Central memory CD4-positive, alpha-beta T cell (primary cell): ENCODE results near the gene RPS5.
"Not testable (repeated sequence)": the region's sequence is repeated elsewhere in the genome, so short reads cannot be mapped to it uniquely, and the experiment has no call there.

Source experiments
- DNase-seq: peaks from one replicate; pipeline ENCODE4 v3.0.0; 2022

Gene RPS5

GRCh38 chr19:58385891-58386575 is 1.0 kb upstream of the RPS5 start:
- DNase-seq, result no peak

- no peak for DNase-seq
Observed at GRCh38 chr19:58387338-58388174, 487 bp downstream of the RPS5 start.

GRCh38 chr19:58388175-58388526 is 1.1 kb downstream of the RPS5 start:
- no peak for DNase-seq

- no peak for DNase-seq
Observed at GRCh38 chr19:58392945-58393724, 6.1 kb downstream of the RPS5 start.

GRCh38 chr19:58393725-58394033 is 6.6 kb downstream of the RPS5 start:
- no peak for DNase-seq

GRCh38 chr19:58394821-58395219 is 7.8 kb downstream of the RPS5 start:
- no peak for DNase-seq

- no peak for DNase-seq
Observed at GRCh38 chr19:58395220-58395978, 8.3 kb downstream of the RPS5 start, which contains the start of gene RNF225. Gene RNF225 (plus strand): TSS chr19:58395656. CDS start chr19:58396090, 434 bp downstream.

GRCh38 chr19:58395979-58396627 is 9.0 kb downstream of the RPS5 start:
- DNase-seq, result no peak

- no peak for DNase-seq
Observed at GRCh38 chr19:58396691-58397532, 9.8 kb downstream of the RPS5 start.

GRCh38 chr19:58397533-58398037 is 10.5 kb downstream of the RPS5 start:
- DNase-seq, result no peak

GRCh38 chr19:58398087-58398486 is 11.0 kb downstream of the RPS5 start:
- no peak for DNase-seq

- no peak for DNase-seq
Observed at GRCh38 chr19:58398545-58398944, 11.5 kb downstream of the RPS5 start.

GRCh38 chr19:58399903-58400302 is 12.8 kb downstream of the RPS5 start:
- DNase-seq, result no peak

GRCh38 chr19:58400316-58400915 is 13.3 kb downstream of the RPS5 start:
- no peak for DNase-seq

GRCh38 chr19:58400916-58401839 is 14.1 kb downstream of the RPS5 start:
- peak; percentile 99 for DNase-seq

- no peak for DNase-seq
Observed at GRCh38 chr19:58401840-58402421, 14.9 kb downstream of the RPS5 start.

GRCh38 chr19:58403920-58404478 is 16.9 kb downstream of the RPS5 start:
- DNase-seq, result not testable (repeated sequence)

GRCh38 chr19:58406818-58407657 is 20.0 kb downstream of the RPS5 start:
- no peak for DNase-seq
